ENCODE measurements around the gene HOXC6. TPM values are rescaled to one million over a fixed set of nuclear protein-coding genes. Genes with fewer than 3 reads are reported as not detected.

HOXC6 gene
- total and polyA plus RNA-seq, 2 of the 8 experiments (the other 6 are each of a cell fraction or from before 2014, with no cell fraction given) = not detected

DNA sequence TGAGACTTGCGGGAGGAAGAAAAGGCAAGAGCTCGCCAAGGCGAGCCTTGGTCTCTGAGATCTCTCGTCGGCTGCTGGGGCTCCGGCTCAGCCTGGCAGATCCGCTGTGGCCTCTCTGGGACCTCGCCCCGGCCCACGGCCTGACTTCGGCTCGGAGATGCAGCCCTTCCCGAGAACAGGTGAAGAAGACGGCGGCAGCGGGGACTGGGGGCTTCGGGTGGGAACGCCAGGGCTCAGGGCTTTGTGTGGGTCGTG is 34.3 kb upstream of the HOXC6 start:
- H3K4me1 ChIP-seq (replicated peaks in 1 of 4; ENCODE audit: control insufficient read depth in 3 of 4, insufficient read depth in 4 of 4, low read length in 3 of 4) = peaks cover 0 to 15% (median 3%) of the 10 kb centered on the region in 4 experiments; a peak in 5 of 7 replicates
- H2BK120ac ChIP-seq (replicated peaks; ENCODE audit: low read depth, low read length) = no peak overlapping the region
- 27% methylated on average over 13 of the region's 19 CpGs; no CpG with 5 or more reads in 1 of the 2 experiments for WGBS, 2 experiments (ENCODE audit: extremely low coverage in 1 of 2, insufficient coverage in 1 of 2, insufficient read length in 1 of 2, insufficient replicate concordance in 2 of 2, low coverage in 1 of 2, low lambda C conversion rate in 2 of 2, missing lambda C conversion rate in 1 of 2)
- peaks cover 0 to 4% of the 10 kb centered on the region in 2 experiments; a peak in 1 of 4 replicates for H3K9me3 ChIP-seq (ENCODE audit: insufficient read depth in 2 of 2, low read depth in 1 of 2, low read length in 1 of 2)
- TF ChIP-seq CREB1 (IDR thresholded peaks at IDR 0.05) (no peak), MAFK (IDR thresholded peaks at IDR 0.05; ENCODE audit: low read depth, low read length) (no peak), ZNF274 (IDR thresholded peaks at IDR 0.05; ENCODE audit: borderline replicate concordance, extremely low read depth, low read length) (no peak), KDM1A (IDR thresholded peaks at IDR 0.05; ENCODE audit: borderline replicate concordance, low read length) (no peak), CTBP2 (IDR thresholded peaks at IDR 0.05; ENCODE audit: borderline replicate concordance, insufficient read depth, insufficient read length, low read length) (no peak), TEAD4 (IDR thresholded peaks at IDR 0.05; ENCODE audit: low read depth, low read length) (no peak), SUZ12 (IDR thresholded peaks at IDR 0.05; ENCODE audit: low read length) (no peak; the same call in 1 of the 2 replicates), EGR1 (IDR thresholded peaks at IDR 0.05; ENCODE audit: borderline replicate concordance, low read depth, low read length) (no peak), JUN (IDR thresholded peaks at IDR 0.05; ENCODE audit: low read depth, low read length) (no peak), KDM4A (IDR thresholded peaks at IDR 0.05; ENCODE audit: low read depth, low read length, severe bottlenecking) (no peak), POLR2AphosphoS5 (IDR thresholded peaks at IDR 0.05; ENCODE audit: low read depth, low read length) (no peak)
- no peaks in the 10 kb centered on the region for H3K79me1 ChIP-seq (ENCODE audit: low read depth, low read length)
- no peak overlapping the region for H4K91ac ChIP-seq (replicated peaks; ENCODE audit: insufficient read length, low read length)
- H3K36me3 ChIP-seq (ENCODE audit: control insufficient read depth in 2 of 4, insufficient read depth in 4 of 4, low read length in 3 of 4) = peaks cover 0 to 19% (median 0%) of the 10 kb centered on the region in 4 experiments; a peak in 1 of 8 replicates
- DNase-seq (ENCODE audit: low read depth in 1 of 2, low spot score in 2 of 2) = no peak
- no peak overlapping the region for H3K9ac ChIP-seq (replicated peaks in 1 of 4; ENCODE audit: extremely low read depth in 1 of 4, low read depth in 3 of 4, low read length in 3 of 4)
- H2AFZ ChIP-seq (ENCODE audit: low read length) = no peak overlapping the region
- peaks cover 97 to 100% (median 100%) of the 10 kb centered on the region in 4 experiments for H3K27me3 ChIP-seq (replicated peaks in 1 of 4; ENCODE audit: control insufficient read depth in 3 of 4, extremely low read depth in 1 of 4, insufficient read depth in 3 of 4, low read length in 3 of 4)
- no peaks in the 10 kb centered on the region for H3K79me2 ChIP-seq (ENCODE audit: control insufficient read depth in 1 of 2, insufficient read depth in 2 of 2, low read length in 2 of 2)
- H3K4me2 ChIP-seq (ENCODE audit: insufficient read depth in 1 of 2, low read depth in 2 of 2, low read length in 2 of 2) = no peak overlapping the region; a peak in 1 of 4 replicates
- H3K27ac ChIP-seq (ENCODE audit: low read depth, low read length) = no peak overlapping the region
- FAIRE-seq = no peak
- no peak overlapping the region for H3K14ac ChIP-seq (ENCODE audit: insufficient read length)
- no peak overlapping the region for H3K4me3 ChIP-seq (ENCODE audit: extremely low read depth in 1 of 4, insufficient read depth in 2 of 4, low read depth in 3 of 4, low read length in 4 of 4)
- peaks cover 2% of the 10 kb centered on the region; the same call in 1 of the 2 replicates for H3K23me2 ChIP-seq (ENCODE audit: low read depth, low read length)
- 0 out of 2 replicates have a peak overlapping the region, but pooled peaks have one; percentile 46 for H2BK15ac ChIP-seq (ENCODE audit: low read length)
- H2AK5ac ChIP-seq (ENCODE audit: low read depth, low read length) = no peak overlapping the region
- H4K5ac ChIP-seq (ENCODE audit: insufficient read length, low read depth, low read length) = no peak overlapping the region
- H3K23ac ChIP-seq (ENCODE audit: insufficient read length) = no peak overlapping the region
- H4K8ac ChIP-seq (ENCODE audit: extremely low read depth, insufficient read depth, low read length) = no peak overlapping the region
- ChIA-PET POLR2A (ENCODE audit: partially characterized antibody) (interaction anchor here (1.6 kb wide), 1 partner anchor 8 kb away, joined by 4 read pairs; no protein-coding TSS in a partner anchor), CTCF (ENCODE audit: partially characterized antibody) (interaction anchor here (1.9 to 4.3 kb wide), 3 partner anchors 9 to 214 kb away, joined by 4 to 30 read pairs (median 24); partner anchors contain the start of genes HOXC10 and HOXC5)
- no peak overlapping the region for H2BK20ac ChIP-seq (ENCODE audit: low read length)
- H2BK12ac ChIP-seq (ENCODE audit: low read depth, low read length) = peak overlapping the region; percentile 87; the same call in 1 of the 2 replicates
- no peak overlapping the region for H2BK5ac ChIP-seq (ENCODE audit: low read depth, low read length)
- peak overlapping the region; percentile 19; the same call in 1 of the 2 replicates for H3K18ac ChIP-seq (ENCODE audit: extremely low read depth, low read length)
- H3K4ac ChIP-seq (replicated peaks; ENCODE audit: insufficient read length, low read depth, low read length) = no peak overlapping the region
- H3K56ac ChIP-seq (replicated peaks; ENCODE audit: insufficient read length, low read depth, low read length) = no peak overlapping the region
- H4K20me1 ChIP-seq (replicated peaks in 1 of 2; ENCODE audit: control insufficient read depth in 1 of 2, insufficient read depth in 2 of 2, low read length in 2 of 2) = peaks cover 30% of the 10 kb centered on the region in 2 experiments

All from H1 (cell line).